Loucy (cell line): ENCODE results near the gene COX8C.

Experiments
- H2AFZ ChIP-seq: fragments of 200-600 bp; sonication (generic); 2 replicates; pipeline ENCODE4 v1.6.0; 2016; ENCODE audit warnings: antibody characterized with exemption, mild to moderate bottlenecking, low read length, moderate library complexity
- H3F3A ChIP-seq: fragments of 200-600 bp; 2 replicates; pipeline ENCODE4 v1.6.0; 2016; ENCODE audit warnings: antibody characterized with exemption, low read depth, mild to moderate bottlenecking
- H3K27me3 ChIP-seq: fragments of 200-600 bp; sonication (generic); 2 replicates; pipeline ENCODE4 v1.6.1; 2014; ENCODE audit warnings: low read length, mild to moderate bottlenecking; ENCODE audit not compliant: insufficient read depth, poor library complexity, severe bottlenecking
- H3K36me3 ChIP-seq: fragments of 200-600 bp; sonication (generic); 2 replicates; pipeline ENCODE4 v1.6.1; 2016; ENCODE audit warnings: low read length; ENCODE audit not compliant: insufficient read depth
- H3K4me1 ChIP-seq: fragments of 200-600 bp; sonication (generic); 2 replicates; pipeline ENCODE4 v1.5.1; 2014; ENCODE audit warnings: low read length, mild to moderate bottlenecking; ENCODE audit not compliant: insufficient read depth, poor library complexity, severe bottlenecking
- H3K4me2 ChIP-seq: fragments of 200-600 bp; sonication (generic); 2 replicates; pipeline ENCODE4 v1.6.0; 2014; ENCODE audit warnings: antibody characterized with exemption, low read length, low read depth, mild to moderate bottlenecking; ENCODE audit not compliant: poor library complexity, severe bottlenecking
- H3K4me3 ChIP-seq: fragments of 200-600 bp; sonication (generic); 2 replicates; pipeline ENCODE4 v1.5.1; 2014; ENCODE audit warnings: low read length, mild to moderate bottlenecking, mixed read lengths; ENCODE audit not compliant: poor library complexity, severe bottlenecking
- H3K79me2 ChIP-seq: fragments of 200-600 bp; sonication (generic); 2 replicates; pipeline ENCODE4 v1.6.1; 2014; ENCODE audit warnings: low read length; ENCODE audit not compliant: insufficient read depth
- H3K9ac ChIP-seq: fragments of 200-600 bp; sonication (generic); 2 replicates; pipeline ENCODE4 v1.6.0; 2014; ENCODE audit warnings: mild to moderate bottlenecking, low read depth, low read length, moderate library complexity; ENCODE audit not compliant: poor library complexity, severe bottlenecking
- H3K9me2 ChIP-seq: fragments of 200-600 bp; sonication (generic); replicated peaks from 2 replicates; pipeline ENCODE4 v1.6.1; 2016; ENCODE audit warnings: low read depth, low read length, mixed read lengths
- H3K9me3 ChIP-seq: fragments of 200-600 bp; sonication (generic); 2 replicates; pipeline ENCODE4 v1.6.1; 2014; ENCODE audit warnings: mild to moderate bottlenecking, antibody characterized with exemption, low read length, low read depth; ENCODE audit not compliant: insufficient read depth
- H4K20me1 ChIP-seq: fragments of 200-600 bp; sonication (generic); 2 replicates; pipeline ENCODE4 v1.6.0; 2014; ENCODE audit warnings: antibody characterized with exemption, low read length, mild to moderate bottlenecking; ENCODE audit not compliant: insufficient read depth, poor library complexity, severe bottlenecking
- EZH2phosphoT487 ChIP-seq: fragments of 200-600 bp; IDR thresholded peaks from 2 replicates; pipeline ENCODE4 v1.6.1; 2018; ENCODE audit warnings: antibody characterized with exemption, mild to moderate bottlenecking, moderate library complexity, borderline replicate concordance
- TF ChIP-seq, protein P1 (sequence below): fragments of 200-600 bp; sonication (generic); conservative IDR thresholded peaks from 2 replicates; pipeline ENCODE4 v1.5.1; 2014; ENCODE audit warnings: mild to moderate bottlenecking, antibody characterized with exemption, low read length

COX8C gene

GRCh38 chr14:93319958-93320357, 27.0 kb upstream of the COX8C start:
- no peaks in the 10 kb centered on the region for H3K9me3 ChIP-seq
- no peak overlapping the region for H2AFZ ChIP-seq
- peaks cover 47% of the 10 kb centered on the region for H3K4me1 ChIP-seq
- H3K4me3 ChIP-seq = peak overlapping the region; percentile 45
- no peaks in the 10 kb centered on the region for H3K27me3 ChIP-seq
- peaks cover 100% of the 10 kb centered on the region for H3K79me2 ChIP-seq
- TF ChIP-seq, protein P1, sequence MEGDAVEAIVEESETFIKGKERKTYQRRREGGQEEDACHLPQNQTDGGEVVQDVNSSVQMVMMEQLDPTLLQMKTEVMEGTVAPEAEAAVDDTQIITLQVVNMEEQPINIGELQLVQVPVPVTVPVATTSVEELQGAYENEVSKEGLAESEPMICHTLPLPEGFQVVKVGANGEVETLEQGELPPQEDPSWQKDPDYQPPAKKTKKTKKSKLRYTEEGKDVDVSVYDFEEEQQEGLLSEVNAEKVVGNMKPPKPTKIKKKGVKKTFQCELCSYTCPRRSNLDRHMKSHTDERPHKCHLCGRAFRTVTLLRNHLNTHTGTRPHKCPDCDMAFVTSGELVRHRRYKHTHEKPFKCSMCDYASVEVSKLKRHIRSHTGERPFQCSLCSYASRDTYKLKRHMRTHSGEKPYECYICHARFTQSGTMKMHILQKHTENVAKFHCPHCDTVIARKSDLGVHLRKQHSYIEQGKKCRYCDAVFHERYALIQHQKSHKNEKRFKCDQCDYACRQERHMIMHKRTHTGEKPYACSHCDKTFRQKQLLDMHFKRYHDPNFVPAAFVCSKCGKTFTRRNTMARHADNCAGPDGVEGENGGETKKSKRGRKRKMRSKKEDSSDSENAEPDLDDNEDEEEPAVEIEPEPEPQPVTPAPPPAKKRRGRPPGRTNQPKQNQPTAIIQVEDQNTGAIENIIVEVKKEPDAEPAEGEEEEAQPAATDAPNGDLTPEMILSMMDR = no peak
- TF ChIP-seq EZH2phosphoT487 = no peak
- H3K9ac ChIP-seq = peak overlapping the region; percentile 4
- H4K20me1 ChIP-seq = peaks cover 89% of the 10 kb centered on the region
- H3K4me2 ChIP-seq = peak overlapping the region; percentile 52
- H3K9me2 ChIP-seq = no peaks in the 10 kb centered on the region
- peaks cover 28% of the 10 kb centered on the region for H3K36me3 ChIP-seq
- peaks cover 6% of the 10 kb centered on the region; the same call in 1 of the 2 replicates for H3F3A ChIP-seq

DNA sequence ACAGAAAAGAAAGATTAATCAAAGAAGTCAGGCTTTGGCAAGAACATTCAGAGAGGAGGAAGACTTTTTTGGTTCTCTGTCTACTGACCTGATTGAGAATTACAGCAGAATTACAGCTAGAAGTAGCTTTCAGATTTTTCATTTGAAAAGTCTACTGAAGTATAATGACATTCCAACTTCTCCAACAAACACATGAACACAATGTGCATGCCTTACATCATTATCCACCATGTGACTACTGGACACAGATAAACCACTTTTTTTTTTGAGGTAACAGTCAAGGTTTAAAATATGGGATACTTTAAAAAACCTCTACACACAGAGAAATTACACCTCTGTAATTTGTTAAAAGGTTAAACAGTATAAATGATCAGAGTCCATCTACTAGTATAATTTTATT, 26.5 kb upstream of the COX8C start:
- Histone ChIP-seq H3K79me2 (peaks cover 100% of the 10 kb centered on the region), H3K4me3 (peak overlapping the region; percentile 45), H3K9ac (peak overlapping the region; percentile 4), H3K9me2 (no peaks in the 10 kb centered on the region), H3K36me3 (peaks cover 28% of the 10 kb centered on the region), H3K4me2 (peak overlapping the region; percentile 52), H3F3A (peaks cover 6% of the 10 kb centered on the region; the same call in 1 of the 2 replicates), H3K4me1 (peaks cover 47% of the 10 kb centered on the region), H3K27me3 (no peaks in the 10 kb centered on the region), H3K9me3 (no peaks in the 10 kb centered on the region), H2AFZ (no peak overlapping the region), H4K20me1 (peaks cover 90% of the 10 kb centered on the region)
- TF ChIP-seq, protein P1 = no peak
- no peak for TF ChIP-seq EZH2phosphoT487

DNA sequence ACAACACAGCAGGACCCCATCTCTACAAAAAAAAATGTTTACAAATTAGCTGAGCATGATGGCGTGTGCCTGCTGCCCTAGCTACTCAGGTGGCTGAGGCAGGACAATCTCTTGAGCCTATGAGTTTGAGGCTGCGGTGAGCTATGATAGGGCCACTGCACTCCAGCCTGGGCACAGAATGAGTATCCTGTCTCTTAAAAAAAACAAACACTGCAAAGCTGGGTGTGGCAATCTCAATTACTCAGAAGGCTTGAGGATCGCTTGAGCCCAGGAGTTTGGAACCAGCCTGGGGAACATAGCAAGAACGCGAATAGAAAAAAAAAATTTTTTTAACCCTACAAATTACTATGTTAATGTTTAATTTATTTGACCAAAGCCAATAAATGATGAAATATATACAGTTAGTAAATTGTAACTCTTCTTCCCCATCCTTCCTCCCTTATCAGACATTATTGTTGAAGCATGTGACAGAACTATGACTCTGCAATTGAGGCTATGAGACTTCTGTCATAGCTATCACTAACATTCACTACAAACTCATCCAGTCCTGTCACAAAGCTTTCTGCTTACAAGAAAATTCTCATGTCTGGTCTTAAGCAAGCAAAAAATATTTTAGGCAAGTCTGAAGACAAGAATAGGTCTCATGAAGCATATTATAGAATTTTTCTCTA, 23.9 kb upstream of the COX8C start:
- peaks cover 49% of the 10 kb centered on the region for H3K4me1 ChIP-seq
- no peaks in the 10 kb centered on the region for H3K27me3 ChIP-seq
- TF ChIP-seq EZH2phosphoT487 = no peak
- TF ChIP-seq, protein P1 = no peak
- no peaks in the 10 kb centered on the region for H3K9me2 ChIP-seq
- H2AFZ ChIP-seq = no peak overlapping the region
- H4K20me1 ChIP-seq = peaks cover 96% of the 10 kb centered on the region
- H3K4me3 ChIP-seq = no peak overlapping the region
- no peak overlapping the region for H3K9ac ChIP-seq
- H3F3A ChIP-seq = peaks cover 6% of the 10 kb centered on the region; the same call in 1 of the 2 replicates
- peaks cover 28% of the 10 kb centered on the region for H3K36me3 ChIP-seq
- peak overlapping the region; percentile 23 for H3K4me2 ChIP-seq
- H3K79me2 ChIP-seq = peaks cover 100% of the 10 kb centered on the region
- H3K9me3 ChIP-seq = no peaks in the 10 kb centered on the region
